DOHH2 (cell line): Measurements from ENCODE around the gene DHRS7B.
"Not testable (repeated sequence)": the region's sequence is repeated elsewhere in the genome, so short reads cannot be mapped to it uniquely, and the experiment has no call there.

Source experiments
- CTCF ChIP-seq: fragments of 200-600 bp; sonication (generic); IDR thresholded peaks from one replicate; pipeline ENCODE4 v1.5.1; 2014; ENCODE audit warnings: antibody characterized with exemption, mild to moderate bottlenecking, low read depth, low read length; ENCODE audit not compliant: poor library complexity, severe bottlenecking
- EZH2phosphoT487 ChIP-seq: fragments of 200-600 bp; sonication (generic); IDR thresholded peaks from 2 replicates; pipeline ENCODE4 v1.6.1; 2017; ENCODE audit warnings: borderline replicate concordance, mild to moderate bottlenecking, antibody characterized with exemption, low read length, moderate library complexity, mixed read lengths

- TF ChIP-seq EZH2phosphoT487, CTCF: not testable (repeated sequence)
Observed at GRCh38 chr17:21124517-21124916, 2.2 kb upstream of the DHRS7B start.
